ENCODE data around the gene RRP12. TPM values are rescaled to one million over a fixed set of nuclear protein-coding genes. Genes with fewer than 3 reads are reported as not detected.

RRP12 gene
- total RNA-seq, 2 donors from 2014 or later: 29.6 to 61.9 TPM

DNA sequence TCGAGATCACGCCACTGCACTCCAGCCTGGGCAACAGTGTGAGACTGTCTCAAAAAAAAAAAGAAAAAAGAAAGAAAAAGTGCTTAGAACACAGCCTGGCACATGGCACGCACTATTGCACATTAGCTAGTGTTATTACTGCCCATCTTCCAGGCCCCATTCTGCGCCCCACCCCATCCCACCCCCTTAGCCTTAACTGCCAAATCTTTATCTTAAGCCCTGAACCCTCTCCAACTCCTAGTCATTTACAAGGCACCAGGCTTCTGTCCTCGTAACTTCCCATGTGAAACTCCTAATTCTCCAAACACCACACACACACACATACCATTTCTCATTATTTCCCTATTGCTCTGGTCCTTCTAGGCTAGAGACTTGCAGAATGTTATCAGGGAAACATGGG is 71.4 kb downstream of the RRP12 start:
- H3K4me1 Mint-ChIP-seq: peaks cover 41% of the 10 kb centered on the region
- no peak for ATAC-seq (replicated peaks)
- no peak overlapping the region for H3K4me3 Mint-ChIP-seq
- H3K27me3 Mint-ChIP-seq: no peaks in the 10 kb centered on the region
- H3K9me3 Mint-ChIP-seq: no peaks in the 10 kb centered on the region
- H3K27ac Mint-ChIP-seq: no peak overlapping the region
- peaks cover 16% of the 10 kb centered on the region for H3K36me3 Mint-ChIP-seq (ENCODE audit: low read depth)

GRCh38 chr10:97328646-97329453 is 72.3 kb downstream of the RRP12 start:
- peak; percentile 76 for ATAC-seq (replicated peaks)
- Mint-ChIP-seq H3K4me3 (no peak overlapping the region), H3K36me3 (ENCODE audit: low read depth) (peaks cover 16% of the 10 kb centered on the region), H3K27me3 (no peaks in the 10 kb centered on the region), H3K9me3 (no peaks in the 10 kb centered on the region), H3K27ac (peak overlapping the region; percentile 16), H3K4me1 (peaks cover 41% of the 10 kb centered on the region)

- Mint-ChIP-seq H3K9me3 (no peaks in the 10 kb centered on the region), H3K27ac (peak overlapping the region; percentile 70), H3K4me1 (peaks cover 31% of the 10 kb centered on the region), H3K36me3 (ENCODE audit: low read depth) (peaks cover 6% of the 10 kb centered on the region), H3K27me3 (no peaks in the 10 kb centered on the region), H3K4me3 (peak overlapping the region; percentile 12)
- ATAC-seq (replicated peaks): peak; percentile 66
Measured at GRCh38 chr10:97327348-97328294, 73.5 kb downstream of the RRP12 start.

DNA sequence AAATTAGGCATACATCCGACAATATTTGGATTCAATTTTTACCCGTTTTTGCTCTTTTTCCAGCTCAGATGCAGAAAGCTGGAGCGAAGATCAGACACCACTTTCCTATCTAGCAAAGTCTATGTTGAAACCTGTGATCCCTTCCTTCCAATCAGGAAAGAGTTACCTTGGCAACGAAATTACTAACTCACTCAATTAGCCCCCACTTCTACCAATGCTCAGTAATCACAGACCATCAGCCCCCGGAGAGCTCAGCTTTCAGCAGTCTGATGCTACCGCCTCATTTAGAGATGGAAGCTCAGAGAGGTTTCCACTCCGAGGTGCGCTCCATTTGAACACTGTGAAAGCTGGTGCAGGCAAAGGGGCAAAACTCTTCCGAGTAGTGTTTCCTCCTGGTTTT is 75.4 kb downstream of the RRP12 start:
- H3K4me1 Mint-ChIP-seq: peaks cover 20% of the 10 kb centered on the region
- ATAC-seq (replicated peaks): no peak
- no peak overlapping the region for H3K4me3 Mint-ChIP-seq

DNA sequence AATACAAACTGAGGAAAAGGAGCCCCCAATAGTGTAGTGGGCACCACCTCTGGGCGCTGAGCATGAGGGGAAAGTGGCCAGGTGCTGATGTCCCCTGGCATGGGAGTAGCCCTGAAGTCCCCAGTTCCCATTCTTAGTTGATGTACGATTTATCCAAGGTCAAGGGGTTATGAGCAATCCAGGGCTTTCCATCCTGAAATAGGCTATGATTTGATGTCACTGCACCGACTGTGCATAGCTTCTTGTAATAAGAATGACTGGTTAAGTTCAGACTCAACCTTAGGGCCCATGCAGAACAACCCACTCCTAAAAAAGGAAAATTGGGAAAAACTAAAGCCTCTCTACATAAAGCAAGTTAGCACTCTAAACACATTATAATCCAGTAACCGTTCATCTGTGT is 77.6 kb downstream of the RRP12 start:
- no peaks in the 10 kb centered on the region for H3K27me3 Mint-ChIP-seq

More for the DNA sequence above, 75.4 kb downstream of the RRP12 start:
- Mint-ChIP-seq H3K27ac (no peak overlapping the region), H3K9me3 (no peaks in the 10 kb centered on the region), H3K36me3 (ENCODE audit: low read depth) (no peaks in the 10 kb centered on the region), H3K27me3 (no peaks in the 10 kb centered on the region)

GRCh38 chr10:97321804-97322190 is 79.3 kb downstream of the RRP12 start:
- Mint-ChIP-seq H3K27me3 (no peaks in the 10 kb centered on the region), H3K4me3 (peak overlapping the region; percentile 94), H3K27ac (no peak overlapping the region), H3K9me3 (no peaks in the 10 kb centered on the region), H3K36me3 (ENCODE audit: low read depth) (no peaks in the 10 kb centered on the region), H3K4me1 (peaks cover 12% of the 10 kb centered on the region)
- ATAC-seq (replicated peaks): no peak

More for the DNA sequence above, 77.6 kb downstream of the RRP12 start:
- no peak overlapping the region for H3K4me3 Mint-ChIP-seq
- no peak for ATAC-seq (replicated peaks)
- peaks cover 22% of the 10 kb centered on the region for H3K4me1 Mint-ChIP-seq
- no peaks in the 10 kb centered on the region for H3K36me3 Mint-ChIP-seq (ENCODE audit: low read depth)
- no peak overlapping the region for H3K27ac Mint-ChIP-seq
- no peaks in the 10 kb centered on the region for H3K9me3 Mint-ChIP-seq

DNA sequence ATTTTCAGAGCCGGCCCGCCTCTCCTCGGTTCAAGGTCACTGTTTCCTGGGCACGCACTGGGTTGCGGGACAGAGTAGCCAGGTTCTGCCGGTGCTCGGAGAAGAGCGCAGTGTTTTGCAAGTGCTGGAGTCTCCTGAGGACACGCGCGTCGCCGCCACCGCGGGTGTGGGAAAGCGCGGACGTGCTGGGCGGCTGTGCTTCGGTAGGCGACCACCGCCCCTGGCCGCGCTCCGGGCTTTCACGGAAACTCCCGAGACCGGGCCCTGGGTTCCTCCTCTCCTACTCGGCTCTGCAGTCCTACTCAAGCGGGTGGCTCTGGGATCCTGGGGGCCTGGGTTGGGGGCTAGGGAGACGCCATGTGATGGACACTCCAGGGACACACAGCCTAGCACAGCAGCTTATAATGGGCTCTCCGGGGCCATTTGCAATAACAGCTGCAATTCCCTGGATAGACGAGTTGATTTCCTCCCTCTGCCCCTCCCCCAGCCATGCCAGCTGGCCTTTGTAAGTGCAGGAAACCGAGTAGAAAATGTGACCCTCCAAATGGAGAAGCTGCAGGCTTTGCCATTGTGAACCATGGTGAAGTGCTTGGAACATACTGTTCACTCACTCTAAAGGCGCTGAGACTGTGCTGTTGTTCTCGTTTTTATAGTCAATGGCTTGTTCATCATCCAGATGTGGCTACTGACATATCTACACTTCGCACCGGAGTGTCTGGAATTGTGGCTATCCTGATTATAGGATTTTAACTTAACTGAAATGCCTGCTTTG is 79.9 kb downstream of the RRP12 start:
- no peaks in the 10 kb centered on the region for H3K36me3 Mint-ChIP-seq (ENCODE audit: low read depth)
- H3K27ac Mint-ChIP-seq: peak overlapping the region; percentile 84
- H3K9me3 Mint-ChIP-seq: no peaks in the 10 kb centered on the region
- ATAC-seq (replicated peaks): no peak
- H3K4me3 Mint-ChIP-seq: peak overlapping the region; percentile 94
- no peaks in the 10 kb centered on the region for H3K27me3 Mint-ChIP-seq
- peaks cover 12% of the 10 kb centered on the region for H3K4me1 Mint-ChIP-seq

GRCh38 chr10:97320480-97321031 is 80.6 kb downstream of the RRP12 start:
- Mint-ChIP-seq H3K4me3 (peak overlapping the region; percentile 94), H3K36me3 (ENCODE audit: low read depth) (no peaks in the 10 kb centered on the region), H3K27me3 (no peaks in the 10 kb centered on the region), H3K27ac (peak overlapping the region; percentile 84), H3K4me1 (peaks cover 12% of the 10 kb centered on the region), H3K9me3 (no peaks in the 10 kb centered on the region)
- ATAC-seq (replicated peaks): peak; percentile 33

DNA sequence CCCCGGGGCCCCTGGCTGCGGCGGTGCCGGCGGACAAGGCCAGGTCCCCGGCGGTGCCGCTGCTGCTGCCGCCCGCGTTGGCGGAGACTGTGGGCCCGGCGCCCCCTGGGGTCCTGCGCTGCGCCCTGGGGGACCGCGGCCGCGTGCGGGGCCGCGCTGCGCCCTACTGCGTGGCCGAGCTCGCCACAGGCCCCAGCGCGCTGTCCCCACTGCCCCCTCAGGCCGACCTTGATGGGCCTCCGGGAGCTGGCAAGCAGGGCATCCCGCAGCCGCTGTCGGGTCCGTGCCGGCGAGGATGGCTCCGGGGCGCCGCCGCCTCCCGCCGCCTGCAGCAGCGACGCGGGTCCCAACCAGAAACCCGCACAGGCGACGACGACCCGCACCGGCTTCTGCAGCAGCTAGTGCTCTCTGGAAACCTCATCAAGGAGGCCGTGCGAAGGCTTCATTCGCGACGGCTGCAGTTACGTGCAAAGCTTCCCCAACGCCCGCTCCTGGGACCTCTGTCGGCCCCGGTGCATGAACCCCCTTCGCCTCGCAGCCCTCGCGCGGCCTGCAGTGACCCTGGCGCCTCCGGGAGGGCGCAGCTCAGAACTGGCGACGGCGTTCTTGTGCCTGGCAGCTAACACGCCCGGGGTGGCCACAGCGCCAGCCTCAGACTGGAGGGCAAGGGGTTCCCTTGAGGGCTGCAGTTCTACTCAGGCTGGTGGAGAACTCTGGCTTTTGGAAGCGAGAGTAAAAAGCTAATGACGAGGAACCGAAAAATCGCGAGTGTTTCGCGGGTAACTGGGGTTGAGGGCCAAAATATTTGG is 81.3 kb downstream of the RRP12 start:
- H3K4me1 Mint-ChIP-seq: peaks cover 12% of the 10 kb centered on the region
- peak overlapping the region; percentile 94 for H3K4me3 Mint-ChIP-seq
- no peaks in the 10 kb centered on the region for H3K36me3 Mint-ChIP-seq (ENCODE audit: low read depth)
- H3K27me3 Mint-ChIP-seq: no peaks in the 10 kb centered on the region
- ATAC-seq (replicated peaks): peak; percentile 52
- peak overlapping the region; percentile 84 for H3K27ac Mint-ChIP-seq
- no peaks in the 10 kb centered on the region for H3K9me3 Mint-ChIP-seq

DNA sequence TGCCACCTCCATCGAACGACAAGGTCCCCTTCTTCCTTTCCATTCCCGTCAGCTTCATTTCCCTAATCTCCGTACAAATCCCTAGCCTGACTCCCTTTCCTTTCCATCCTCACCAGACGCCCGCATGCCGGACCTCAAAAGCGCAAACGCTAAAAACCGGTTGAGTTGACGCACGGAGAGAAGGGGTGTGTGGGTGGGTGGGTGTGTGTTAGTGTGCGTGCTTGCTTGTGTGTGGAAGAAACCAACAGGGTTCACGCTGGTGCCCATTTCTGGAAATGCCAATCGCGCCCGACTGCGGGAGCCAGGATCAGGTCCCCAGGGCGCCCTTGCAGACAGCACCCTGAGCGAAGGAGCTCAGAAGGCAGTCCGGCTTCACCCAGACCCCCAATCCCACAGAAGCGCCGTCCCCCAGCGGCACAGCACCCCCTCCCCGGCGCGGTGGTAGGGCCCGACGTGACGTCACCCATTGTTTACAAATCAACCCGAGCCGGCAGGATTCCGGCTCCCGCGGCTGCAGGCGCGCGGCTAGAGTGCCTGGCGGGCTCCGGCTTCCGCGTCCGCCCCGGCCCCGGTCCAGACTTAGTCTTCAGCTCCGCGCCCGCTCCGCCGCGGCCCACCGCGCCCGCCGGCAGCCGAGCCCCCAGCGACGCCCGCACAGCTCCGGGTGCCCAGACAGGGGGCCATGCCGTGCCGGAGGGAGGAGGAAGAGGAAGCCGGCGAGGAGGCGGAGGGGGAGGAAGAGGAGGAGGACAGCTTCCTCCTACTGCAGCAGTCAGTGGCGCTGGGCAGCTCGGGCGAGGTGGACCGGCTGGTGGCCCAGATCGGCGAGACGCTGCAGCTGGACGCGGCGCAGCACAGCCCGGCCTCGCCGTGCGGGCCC is 82.1 kb downstream of the RRP12 start, which contains the start of gene FRAT1:
FRAT1 (plus strand) TSS at position 500 of the 880 bp plus-strand sequence; CDS start at position 683, 183 bp downstream.
- Mint-ChIP-seq H3K9me3 (no peaks in the 10 kb centered on the region), H3K4me3 (peak within 1 kb of the TSS; percentile 98), H3K27me3 (no peaks in the 10 kb centered on the region), H3K4me1 (peaks cover 12% of the 10 kb centered on the region), H3K36me3 (ENCODE audit: low read depth) (no peaks in the 10 kb centered on the region), H3K27ac (peak within 1 kb of the TSS; percentile 98)
- ATAC-seq (replicated peaks): peak; percentile 77

DNA sequence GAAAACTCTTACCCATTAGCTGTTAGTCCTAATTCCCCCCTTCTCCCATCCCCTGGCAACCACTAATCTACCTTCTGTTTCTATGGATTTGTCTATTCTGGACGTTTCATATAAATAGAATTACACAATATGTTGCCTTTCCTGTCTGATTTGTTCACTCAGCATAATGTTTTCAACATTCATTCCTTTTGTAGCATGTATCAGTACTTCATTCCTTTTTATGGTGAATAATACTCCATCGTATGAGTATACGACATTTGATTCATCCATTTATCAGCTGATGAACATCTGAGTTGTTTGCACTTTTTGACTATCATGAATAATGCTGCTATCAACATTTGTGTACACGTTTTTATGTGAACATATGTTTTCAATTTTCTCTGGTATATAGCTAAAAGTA is 86.5 kb downstream of the RRP12 start:
- no peaks in the 10 kb centered on the region for H3K27me3 Mint-ChIP-seq

GRCh38 chr10:97312897-97313296 is 88.2 kb downstream of the RRP12 start:
- Mint-ChIP-seq H3K4me1 (no peaks in the 10 kb centered on the region), H3K9me3 (no peaks in the 10 kb centered on the region), H3K27ac (no peak overlapping the region), H3K27me3 (no peaks in the 10 kb centered on the region), H3K36me3 (ENCODE audit: low read depth) (no peaks in the 10 kb centered on the region), H3K4me3 (no peak overlapping the region)
- no peak for ATAC-seq (replicated peaks)

More for the DNA sequence above, 86.5 kb downstream of the RRP12 start:
- H3K4me3 Mint-ChIP-seq: no peak overlapping the region
- H3K27ac Mint-ChIP-seq: no peak overlapping the region
- no peak for ATAC-seq (replicated peaks)
- H3K9me3 Mint-ChIP-seq: no peaks in the 10 kb centered on the region
- peaks cover 5% of the 10 kb centered on the region for H3K4me1 Mint-ChIP-seq
- no peaks in the 10 kb centered on the region for H3K36me3 Mint-ChIP-seq (ENCODE audit: low read depth)
